ENCODE measurements around the gene EPO.
"Not testable (repeated sequence)": the region's sequence is repeated elsewhere in the genome, so short reads cannot be mapped to it uniquely, and the experiment has no call there.

EPO gene

DNA sequence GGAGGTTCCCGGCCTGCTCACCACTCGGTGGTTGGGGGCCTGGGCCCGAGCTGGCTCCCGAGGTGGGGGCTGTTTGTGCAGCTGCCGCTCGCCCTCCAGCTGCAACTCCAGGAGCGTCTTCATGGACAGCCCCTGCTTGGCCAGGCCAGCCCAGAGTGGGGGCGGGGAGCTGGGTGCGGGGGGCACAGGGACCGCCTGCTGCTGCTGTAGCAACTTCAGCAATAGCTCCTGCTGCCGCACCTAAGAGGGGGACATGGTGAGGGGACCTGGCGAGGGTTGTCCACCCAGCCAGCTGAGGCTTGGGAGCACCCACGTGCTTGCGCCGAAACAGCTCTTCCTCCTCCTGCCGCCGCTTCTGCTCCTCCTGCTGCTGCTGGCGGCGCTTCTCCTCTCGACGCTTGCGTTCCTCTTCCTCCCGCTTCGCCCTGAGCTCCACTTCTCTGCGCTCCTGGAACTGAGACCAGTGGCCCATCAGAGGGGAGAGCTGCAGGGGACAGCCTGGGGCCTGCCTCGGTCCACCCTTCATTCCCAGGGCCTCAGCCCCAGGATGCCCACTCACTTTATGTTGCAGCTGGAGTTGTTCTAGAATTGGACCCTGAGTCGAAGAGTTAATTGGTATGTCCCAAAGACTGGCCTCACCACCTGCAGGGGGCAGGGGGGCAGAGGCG lies 37.1 kb upstream of the EPO start:
- DNase-seq (ENCODE audit: low read depth in 2 of 2): no peak

DNA sequence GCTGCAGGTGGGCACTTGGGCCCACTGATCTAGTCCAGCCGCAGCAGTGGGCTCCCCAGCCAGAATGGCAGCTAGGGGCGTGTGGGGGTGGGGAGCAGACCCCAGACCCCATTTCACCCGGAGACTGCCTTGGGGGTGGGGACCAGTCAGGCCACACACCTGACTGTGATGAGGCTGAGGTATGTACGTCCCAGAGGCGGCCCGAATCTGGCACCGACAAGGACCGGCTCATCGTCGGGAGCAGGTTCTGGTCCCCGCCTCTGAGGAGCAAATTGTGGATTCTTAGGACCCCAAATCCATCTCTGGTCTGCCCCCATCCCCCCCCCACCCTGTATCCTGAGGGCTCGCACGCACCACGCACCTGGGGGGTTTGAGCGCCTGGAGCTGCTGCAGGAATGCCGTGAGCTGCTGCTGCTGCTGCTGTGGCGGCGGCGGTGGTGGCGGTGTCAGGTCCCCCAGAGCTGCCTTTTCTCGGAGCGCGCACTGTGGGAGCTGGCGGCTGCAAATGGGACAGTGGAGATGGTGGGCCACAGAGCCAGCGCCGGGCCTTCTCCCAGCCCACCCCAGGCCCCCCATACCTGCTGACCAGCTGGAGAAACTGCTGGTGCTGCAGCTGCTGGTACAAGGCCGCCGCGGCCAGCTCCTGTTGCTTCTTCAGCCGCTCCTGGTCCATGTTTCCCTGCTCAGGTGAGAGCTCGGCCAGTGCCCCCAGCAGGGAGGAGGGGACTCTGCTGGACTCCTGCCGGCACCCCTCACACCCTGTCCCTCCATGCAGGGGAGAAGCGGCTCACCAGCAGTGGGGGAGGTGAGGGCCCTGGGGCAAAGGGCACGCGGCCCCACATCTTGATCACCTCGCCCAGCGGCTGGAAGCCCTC lies 36.4 kb upstream of the EPO start:
- DNase-seq (ENCODE audit: low read depth in 2 of 2): no peak

DNA sequence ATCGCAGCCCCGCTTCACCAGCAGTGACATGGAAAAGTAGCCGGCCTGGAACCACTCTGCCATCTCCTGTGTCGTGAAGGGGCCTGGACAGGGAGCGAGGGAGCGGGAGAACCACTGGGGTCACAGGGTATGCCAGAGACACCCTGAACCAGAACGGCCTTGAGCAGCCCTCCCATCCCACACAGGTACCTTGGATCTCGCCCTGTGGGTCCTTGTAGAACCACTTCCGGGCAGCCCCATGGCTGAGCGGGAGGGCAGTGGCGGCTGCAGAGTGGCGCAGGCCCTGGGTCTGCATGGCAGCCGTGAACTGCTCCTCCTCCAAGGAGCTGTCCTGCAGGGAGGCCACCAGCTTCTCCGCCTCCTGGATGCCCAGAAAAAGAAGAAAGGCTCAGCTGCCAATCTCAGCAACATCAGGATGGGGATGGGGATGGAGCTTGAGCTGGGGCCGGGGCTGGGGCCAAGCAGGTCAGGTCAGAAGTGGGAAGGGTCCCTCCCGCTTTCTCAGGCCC lies 35.7 kb upstream of the EPO start:
- DNase-seq (ENCODE audit: low read depth in 2 of 2): no peak

DNA sequence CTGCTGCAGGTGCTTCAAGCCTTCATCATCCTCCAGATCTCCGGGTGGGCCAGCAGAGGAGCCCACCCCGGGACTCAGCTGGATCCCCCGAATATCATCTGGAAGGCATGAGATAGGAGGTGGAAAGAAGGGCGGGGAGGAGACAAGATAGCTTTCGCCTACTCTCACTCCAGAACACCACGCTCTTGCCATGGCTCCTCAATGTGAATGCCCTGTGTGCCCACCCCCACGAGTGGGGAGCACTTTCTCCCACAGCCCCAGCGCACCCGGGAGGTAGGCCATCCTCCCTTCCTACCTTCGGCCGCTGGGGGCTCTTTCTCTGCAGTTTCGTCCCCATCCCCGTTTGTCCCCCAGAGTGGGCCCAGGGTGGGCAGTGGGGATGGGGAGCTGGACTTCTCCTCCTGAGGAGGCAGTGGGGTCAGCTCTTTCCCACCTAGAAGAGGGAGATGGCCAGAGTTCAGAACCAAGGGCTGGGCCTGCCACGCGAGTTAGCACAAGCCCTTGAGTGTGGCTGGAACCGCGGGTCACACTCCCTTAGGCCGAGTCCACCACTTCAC lies 35.1 kb upstream of the EPO start:
- no peak for DNase-seq (ENCODE audit: low read depth in 2 of 2)

DNA sequence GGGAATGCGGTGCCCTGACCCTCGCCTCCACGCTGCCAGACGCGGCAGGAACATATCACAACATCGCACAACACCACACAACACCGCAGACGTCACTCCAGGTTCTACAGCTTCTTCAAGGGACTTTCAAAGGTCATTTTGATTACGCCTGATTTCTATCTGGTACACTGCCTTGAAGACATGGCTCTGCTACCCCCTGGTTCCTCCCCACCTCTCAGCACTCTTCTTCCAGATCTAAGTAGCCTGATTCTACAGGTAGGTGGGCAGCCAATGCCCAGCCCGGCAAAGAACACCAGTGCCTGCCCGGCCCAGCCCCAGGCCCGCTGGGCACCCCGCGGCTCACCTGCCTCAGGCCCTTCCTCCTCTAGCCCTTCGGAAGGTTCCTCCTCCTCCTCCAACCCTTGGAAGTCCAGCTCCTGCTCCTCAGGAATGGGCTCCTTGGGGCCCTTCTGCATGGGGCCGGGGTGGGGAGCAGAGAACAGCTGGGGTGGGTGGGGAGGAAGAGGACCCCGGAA lies 34.6 kb upstream of the EPO start:
- DNase-seq (ENCODE audit: low read depth in 2 of 2): no peak

DNA sequence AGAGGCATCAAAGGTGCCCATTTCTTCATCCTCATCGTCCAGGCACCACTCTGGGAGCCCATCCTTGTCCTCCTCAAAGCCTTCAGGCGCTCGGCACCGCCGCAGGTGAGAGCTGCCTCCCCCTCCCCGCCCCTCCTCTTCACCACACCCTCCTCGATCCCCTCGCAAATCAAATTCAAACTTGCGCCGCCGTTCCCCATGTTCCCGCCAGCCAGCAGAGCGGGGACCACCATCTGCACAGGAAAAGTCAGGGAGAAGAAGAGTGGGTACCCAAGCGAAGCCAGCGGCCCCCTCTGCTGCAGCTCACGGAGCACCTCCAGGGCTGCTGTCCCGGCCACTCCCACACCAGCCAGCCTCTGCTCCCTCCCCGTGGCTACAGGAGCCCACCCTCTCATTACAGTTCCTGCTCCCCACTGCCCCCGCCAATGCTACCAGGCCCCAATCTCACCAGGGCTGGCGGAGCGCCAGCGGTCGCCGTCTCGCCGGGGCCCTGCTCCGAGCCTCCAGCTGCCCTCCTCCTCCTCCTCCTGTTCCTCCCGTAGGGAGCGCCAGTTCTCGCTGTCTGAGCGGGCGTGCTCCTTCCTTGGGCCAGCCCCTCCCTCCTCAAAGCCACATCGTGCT lies 34.0 kb upstream of the EPO start:
- no peak for DNase-seq (ENCODE audit: low read depth in 2 of 2)

DNA sequence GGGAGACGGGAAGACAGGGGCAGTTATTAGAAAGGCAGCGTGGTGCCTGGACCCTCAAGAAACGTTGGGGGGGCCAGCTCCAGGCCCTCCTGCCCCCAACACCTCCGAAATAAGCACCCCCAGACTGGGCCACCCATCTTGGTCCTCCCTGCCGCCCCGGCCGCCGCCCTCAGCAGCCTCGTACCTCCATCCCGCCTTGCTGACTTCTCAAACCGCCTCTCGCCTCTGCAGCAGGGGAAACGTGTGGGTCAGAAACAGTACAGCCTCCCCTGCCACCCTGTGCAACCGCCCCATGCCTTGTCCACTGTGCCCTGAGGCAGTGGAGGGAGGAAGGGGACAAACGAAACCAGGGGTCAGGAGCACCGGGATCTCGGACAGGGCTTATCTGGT lies 33.5 kb upstream of the EPO start:
- DNase-seq (ENCODE audit: low read depth in 2 of 2): no peak

DNA sequence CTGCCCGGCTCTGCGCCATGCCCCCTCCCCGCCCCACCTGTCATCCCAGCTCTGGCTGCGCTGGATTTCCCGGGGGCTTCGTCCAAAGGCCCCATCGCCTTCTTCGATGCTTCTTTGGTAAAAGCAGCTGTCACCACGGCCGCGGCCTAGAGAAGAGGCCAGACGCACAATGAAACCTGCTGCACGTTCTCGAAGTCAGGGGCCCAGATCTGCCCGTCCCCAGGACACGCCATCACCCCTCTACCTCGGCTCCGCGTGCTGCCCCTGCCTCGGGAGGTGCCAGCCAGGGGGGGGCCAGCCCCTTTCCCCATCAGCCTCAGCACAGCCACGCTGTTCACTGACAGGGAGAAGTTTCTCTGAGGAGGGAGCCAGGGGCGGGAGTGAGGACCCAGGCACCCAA lies 33.0 kb upstream of the EPO start:
- DNase-seq (ENCODE audit: low read depth in 2 of 2): no peak

DNA sequence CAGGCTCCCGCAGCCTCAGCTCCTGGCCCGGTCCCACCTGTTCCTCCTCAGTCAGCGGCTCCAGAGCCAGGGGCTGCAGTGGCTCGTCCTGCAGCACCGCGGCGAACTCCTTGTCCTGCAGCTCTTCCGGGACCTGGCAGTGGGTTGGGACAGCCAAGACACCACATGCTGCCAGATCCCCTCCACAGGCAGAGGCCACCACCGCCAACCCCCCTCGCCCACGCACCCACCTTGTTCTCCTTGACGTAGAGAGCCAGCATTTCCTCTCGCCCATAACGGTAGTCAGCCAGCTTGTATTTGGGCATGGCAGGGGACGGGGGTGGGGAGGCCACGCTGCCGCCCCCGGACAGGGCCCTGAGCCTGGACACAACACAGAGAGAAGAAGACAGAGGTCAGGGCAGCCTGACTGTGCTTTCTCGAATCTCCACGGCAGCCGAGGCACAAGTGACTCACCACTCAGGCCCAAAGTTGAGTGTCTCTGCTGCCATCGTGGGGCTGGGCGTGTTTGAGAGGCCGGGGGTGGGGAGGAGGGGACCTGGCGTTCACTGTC lies 32.4 kb upstream of the EPO start:
- DNase-seq (ENCODE audit: low read depth in 2 of 2): no peak

DNA sequence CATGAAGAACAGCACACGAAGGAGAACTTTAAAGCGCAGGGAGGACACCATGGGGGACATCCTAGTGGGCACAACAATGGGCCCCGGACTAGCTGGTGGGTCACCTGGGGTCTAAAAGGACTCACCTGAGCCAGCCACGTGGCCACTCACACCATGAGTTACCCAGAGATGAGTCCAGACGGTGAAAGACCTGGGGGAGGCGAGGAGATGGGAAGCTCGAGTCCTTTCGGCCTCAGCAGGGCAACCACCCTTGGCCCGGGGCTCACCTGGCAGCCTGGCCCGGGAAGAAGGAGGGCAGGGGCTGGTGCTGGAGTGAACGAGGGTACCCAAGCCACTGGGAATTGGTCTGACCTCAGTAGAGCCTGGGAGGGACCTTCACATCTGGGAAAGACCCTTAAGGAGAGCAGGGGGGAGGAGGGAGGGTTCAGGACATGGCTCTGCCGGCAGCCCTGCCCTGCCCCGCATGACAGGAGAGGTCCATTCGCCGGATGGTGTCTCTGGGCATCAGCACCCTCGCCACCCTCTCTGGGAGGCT lies 31.9 kb upstream of the EPO start:
- no peak for DNase-seq (ENCODE audit: low read depth in 2 of 2)

DNA sequence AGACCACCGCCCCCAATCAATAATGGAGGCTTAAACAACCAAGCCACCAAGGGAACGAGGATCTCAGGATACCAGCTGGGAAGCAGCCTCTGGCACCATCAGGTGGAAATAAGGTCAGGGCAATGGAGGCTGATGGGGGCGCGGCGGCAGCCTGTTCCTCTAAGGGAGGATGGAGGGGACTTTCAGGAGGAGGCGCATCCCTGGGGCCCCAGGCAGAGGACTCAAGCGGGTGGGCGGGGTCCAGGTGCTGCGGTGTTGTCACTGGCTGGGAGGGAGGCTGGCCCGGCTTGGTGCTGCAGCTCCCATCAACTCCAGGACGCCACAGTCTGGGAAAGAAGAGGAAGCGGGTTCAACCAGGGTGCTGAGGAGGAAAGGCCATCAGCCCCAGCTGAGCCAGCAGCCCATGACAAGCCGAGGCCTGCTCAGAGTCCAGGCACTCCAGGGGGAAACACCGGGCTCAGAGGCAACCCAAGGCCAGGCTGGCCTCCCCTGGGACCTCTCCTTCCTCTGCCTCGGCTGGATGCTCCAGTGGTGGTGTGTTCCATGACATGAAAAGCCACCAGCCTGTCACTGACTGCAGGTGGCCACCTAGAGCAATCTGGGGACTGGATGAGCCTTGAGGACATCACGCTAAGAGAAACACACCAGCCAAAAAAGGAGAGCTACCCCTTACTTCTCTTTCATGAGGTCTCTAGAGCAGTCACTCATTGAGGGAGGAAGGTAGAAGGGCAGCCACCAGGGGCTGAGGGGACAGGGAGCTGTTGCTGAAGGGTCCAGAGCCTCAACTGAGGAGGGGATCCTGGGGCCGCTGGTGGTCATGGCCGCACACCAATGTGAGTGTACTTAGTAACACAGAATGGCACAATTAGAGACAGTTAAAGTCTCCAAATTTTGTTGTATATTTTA lies 30.8 kb upstream of the EPO start:
- DNase-seq (ENCODE audit: low read depth in 2 of 2): no peak

DNA sequence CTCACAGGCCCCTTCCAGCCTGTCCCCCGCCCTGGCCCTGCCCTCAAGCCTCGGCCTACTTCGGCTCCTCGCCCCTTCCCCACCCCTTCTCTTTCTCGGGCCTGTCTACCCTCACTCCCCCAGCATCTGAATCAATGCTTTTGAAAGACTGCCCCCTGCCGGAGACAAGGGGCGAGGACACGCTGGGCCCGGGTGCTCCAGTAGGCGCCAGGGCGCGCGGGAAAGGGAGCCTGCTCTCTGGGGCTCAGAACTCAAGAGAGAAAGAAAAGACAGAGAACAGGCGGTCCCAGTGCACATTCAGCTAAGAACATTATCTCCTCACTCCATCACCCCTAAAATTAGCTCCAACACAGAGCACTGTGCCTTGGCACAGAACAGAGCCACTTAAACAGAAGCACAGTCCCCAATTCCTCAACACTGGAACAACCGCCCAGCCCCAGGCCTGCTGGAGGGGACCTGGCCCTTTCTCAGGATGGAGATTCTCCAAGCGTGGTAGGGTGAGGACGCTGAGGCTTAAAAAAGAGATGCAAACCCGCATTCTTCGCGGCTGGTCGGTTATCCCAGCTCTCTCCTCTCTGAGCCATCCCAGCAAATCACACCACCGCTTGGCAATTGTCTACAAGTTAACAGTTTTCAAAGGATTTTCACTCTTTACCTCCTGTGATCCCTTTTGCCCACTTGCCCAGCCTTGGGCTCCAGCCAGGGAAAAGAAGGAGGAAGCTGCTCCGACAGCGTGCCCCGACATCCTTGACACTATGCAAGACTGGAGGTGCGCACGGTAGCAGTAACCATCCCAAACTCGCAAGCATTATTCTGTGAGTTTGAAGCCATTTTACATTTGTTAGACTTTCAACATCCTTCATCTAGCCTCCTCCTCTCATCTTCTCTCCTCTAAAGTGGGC lies 28.3 kb upstream of the EPO start:
- DNase-seq (ENCODE audit: low read depth in 2 of 2): peak; percentile 68 to 78

DNA sequence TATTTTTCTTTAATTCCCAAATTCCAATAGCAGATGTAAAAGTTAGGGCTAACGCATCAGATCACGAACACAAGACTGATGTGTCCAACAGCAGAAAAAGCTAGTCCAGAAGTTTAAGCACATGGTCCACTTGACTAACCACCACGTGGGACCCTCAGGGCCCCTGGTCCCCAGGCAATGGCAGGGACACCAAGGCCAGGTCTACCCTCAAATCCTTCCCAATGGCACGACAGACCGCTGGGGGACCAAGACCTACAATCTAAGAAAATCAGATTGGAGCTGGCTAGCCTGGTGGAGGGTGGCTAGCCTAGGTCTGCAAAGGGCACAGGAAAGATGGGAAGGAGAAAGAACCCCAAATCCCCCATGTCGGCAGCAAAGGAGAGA lies 27.7 kb upstream of the EPO start:
- DNase-seq (ENCODE audit: low read depth in 2 of 2): no peak

DNA sequence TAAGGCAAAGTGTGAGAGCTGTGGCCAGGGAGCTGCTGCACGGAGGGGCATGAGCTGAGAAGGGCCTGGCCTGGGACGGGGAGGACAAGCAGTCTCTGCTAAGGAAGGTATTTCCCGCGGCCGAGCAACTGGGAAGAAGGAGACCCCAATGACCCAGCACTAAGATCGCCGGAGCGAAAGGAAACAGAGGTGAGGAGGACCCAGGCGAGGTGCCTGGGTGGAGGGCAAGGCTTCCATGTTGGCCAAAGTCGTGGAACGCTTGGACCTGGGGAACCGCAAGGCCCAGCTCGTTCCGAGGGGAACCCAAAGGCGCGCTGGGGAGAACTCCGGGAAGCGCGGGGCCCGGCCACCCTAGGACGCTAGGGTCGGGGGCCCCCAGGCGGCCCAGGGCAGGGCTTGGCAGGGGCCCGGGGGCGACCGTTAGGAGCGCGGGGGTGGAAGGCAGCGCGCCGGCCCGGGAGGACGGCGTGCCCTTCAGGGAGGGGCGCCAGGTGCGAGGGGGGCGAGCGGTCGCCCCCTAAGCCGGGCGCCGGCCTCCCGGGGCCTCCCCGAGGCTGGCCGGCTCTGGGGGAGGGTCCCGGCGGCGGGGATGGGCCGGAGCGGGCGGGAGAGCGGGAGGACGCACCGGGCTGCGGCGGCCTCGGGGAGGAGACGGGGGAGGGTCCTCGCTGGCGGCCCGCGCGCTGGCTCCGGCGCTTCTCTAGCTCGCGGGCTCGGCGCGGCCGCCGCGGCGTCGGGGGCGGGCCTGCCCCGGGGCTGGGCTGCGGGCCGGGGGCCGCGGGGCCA lies 26.8 kb upstream of the EPO start:
- DNase-seq (ENCODE audit: low read depth in 2 of 2): no peak

DNA sequence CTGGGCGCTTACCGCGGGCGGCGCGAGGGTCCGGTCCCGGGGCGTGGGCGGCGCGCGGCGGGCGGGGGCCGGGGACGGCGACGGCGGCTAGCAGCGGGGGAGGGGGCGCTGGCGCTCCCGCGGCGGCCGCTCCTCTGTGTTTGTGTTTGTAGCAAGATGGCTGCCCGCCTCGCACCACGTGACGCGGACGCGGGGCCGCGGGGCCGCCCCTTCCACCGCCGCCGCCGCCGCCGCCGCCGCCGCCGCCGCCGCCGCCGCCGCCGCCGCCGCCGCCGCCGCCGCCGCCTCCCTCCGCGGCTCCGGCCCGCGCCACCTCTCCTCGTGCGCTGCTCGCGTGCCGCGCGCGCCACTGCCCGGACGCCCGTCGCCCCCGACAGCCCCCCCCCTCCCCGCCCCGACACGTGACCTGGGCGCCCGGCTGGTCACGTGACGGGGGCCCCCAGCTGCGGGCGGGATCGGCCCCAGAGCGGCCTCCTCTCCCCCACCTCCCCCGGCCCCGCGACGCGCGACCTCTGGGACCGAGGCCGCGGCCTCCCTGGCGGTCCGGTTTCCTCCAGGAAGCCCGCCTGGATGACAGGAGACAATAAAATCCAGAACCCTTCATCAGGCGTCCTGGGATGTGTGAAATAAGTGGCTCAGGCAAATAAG lies 26.0 kb upstream of the EPO start, which contains the start of gene GIGYF1:
GIGYF1 (minus strand) TSS at position 153 of the 648 bp plus-strand sequence. CDS start 6,012 bp downstream, outside the sequence.
- DNase-seq (ENCODE audit: low read depth in 2 of 2): peak in 1 of 2 donors; percentile 57

DNA sequence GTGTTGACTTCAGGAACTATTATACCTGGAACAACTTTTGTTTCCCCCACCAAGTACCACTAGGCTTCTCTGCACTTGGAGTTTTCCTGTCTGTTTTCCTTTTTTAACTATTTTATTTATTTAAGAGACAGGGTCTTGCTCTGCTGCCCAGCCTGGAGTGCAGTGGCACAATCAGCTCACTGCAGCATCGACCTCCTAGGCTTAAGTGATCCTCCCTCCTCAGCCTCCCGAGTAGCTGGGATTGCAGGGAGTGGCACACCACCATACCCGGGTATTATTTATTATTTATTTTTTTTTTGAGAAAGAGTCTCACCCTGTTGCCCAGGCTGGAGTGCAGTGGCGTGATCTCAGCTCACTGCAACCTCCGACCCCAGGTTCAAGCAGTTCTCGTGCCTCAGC lies 24.1 kb upstream of the EPO start:
- no peak for DNase-seq (ENCODE audit: low read depth in 2 of 2)

DNA sequence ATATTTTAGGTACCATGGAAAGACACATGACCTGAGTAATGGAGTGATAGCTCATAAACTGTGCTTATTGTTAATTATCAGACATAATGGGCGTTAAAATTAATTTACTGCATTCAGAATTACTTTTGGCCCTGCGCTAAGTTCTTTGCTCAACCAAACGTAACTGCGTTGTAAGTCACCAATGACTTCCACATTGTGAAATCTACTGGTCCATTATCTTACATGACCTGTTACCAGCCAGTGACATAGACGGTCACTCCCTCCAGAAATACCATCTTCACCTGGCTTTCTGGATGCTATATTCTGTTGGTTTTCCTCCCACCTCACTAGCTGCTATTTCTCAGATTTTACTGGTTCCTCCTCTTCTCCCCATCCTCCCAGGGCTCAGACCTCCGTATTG lies 21.2 kb upstream of the EPO start:
- no peak for DNase-seq (ENCODE audit: low read depth in 2 of 2)

DNA sequence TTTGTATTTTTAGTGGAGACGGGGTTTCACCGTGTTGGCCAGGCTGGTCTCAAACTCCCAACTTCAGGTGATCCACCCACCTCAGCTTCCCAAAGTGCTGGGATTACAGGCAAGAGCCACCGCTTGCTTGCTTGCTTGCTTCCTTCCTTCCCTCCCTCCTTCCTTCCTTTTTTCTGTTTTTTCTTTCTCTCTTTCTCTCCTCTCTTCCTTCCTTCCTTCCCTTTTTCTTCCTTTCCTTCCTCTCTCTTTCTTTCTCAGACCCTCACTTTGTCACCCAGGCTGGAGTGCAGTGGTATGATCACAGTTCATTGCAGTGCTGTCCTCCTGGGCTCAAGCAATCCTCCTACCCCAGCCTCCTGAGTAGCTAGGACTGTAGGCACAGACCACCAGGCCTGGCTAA lies 19.2 kb upstream of the EPO start:
- DNase-seq (ENCODE audit: low read depth in 2 of 2): not testable (repeated sequence)
